ENCODE results near the gene TIE1.

DNA sequence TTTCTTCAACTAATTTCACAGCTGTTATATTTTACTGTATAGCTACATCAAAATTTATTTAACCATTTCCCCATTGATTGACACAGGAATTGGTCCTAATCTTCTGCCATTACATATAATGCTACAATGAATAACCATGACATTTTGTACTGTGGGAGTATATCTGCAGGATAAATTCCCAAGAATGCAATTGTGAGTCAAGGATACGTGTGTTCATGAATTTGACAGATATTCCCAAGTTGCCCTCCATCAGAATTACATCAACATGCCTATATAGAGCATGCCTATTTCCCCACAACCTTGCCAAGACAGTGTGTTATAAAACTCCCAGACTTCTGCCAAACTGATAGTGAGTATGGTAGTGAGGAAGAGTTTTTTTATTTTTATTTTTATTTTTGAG, 2.7 kb upstream of the TIE1 start:
- TF ChIP-seq, protein P1, sequence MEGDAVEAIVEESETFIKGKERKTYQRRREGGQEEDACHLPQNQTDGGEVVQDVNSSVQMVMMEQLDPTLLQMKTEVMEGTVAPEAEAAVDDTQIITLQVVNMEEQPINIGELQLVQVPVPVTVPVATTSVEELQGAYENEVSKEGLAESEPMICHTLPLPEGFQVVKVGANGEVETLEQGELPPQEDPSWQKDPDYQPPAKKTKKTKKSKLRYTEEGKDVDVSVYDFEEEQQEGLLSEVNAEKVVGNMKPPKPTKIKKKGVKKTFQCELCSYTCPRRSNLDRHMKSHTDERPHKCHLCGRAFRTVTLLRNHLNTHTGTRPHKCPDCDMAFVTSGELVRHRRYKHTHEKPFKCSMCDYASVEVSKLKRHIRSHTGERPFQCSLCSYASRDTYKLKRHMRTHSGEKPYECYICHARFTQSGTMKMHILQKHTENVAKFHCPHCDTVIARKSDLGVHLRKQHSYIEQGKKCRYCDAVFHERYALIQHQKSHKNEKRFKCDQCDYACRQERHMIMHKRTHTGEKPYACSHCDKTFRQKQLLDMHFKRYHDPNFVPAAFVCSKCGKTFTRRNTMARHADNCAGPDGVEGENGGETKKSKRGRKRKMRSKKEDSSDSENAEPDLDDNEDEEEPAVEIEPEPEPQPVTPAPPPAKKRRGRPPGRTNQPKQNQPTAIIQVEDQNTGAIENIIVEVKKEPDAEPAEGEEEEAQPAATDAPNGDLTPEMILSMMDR (IDR thresholded peaks at IDR 0.05; ENCODE audit: low read depth, low read length): no peak
- no peak for TF ChIP-seq POLR2A (IDR thresholded peaks at IDR 0.05; ENCODE audit: extremely low read depth, insufficient read length)
- TF ChIP-seq, protein P2, sequence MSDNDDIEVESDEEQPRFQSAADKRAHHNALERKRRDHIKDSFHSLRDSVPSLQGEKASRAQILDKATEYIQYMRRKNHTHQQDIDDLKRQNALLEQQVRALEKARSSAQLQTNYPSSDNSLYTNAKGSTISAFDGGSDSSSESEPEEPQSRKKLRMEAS (IDR thresholded peaks at IDR 0.05; ENCODE audit: low read depth, low read length): no peak

Data from NB4 (cell line).